Adrenal gland (tissue), 5 donors: ENCODE measurements around the gene SCO2.

Experiments used
- POLR2A ChIP-seq, 2 donors: fragments of 450-650 bp; IDR thresholded peaks; one replicate each; pipeline ENCODE4 v1.6.1; 2017; ENCODE audit warnings: antibody characterized with exemption in 2 of 2, mild to moderate bottlenecking in 2 of 2, moderate library complexity in 1 of 2
- TF ChIP-seq, protein P1 (sequence below), 6 experiments: fragments of 450-650 bp in 4 of 6; fragments of 200-600 bp in 2 of 6; sonication (generic) in 1 of 6; IDR thresholded peaks; 1 replicate in 5 of 6; 2 replicates in 1 of 6; pipeline versions ENCODE4 v1.5.1 to v1.8.0; 2016 to 2021; ENCODE audit warnings: antibody characterized with exemption in 6 of 6, mild to moderate bottlenecking in 2 of 6, moderate library complexity in 1 of 6
- donor health status: DM: no; HTN: no; CAD: no.

DNA sequence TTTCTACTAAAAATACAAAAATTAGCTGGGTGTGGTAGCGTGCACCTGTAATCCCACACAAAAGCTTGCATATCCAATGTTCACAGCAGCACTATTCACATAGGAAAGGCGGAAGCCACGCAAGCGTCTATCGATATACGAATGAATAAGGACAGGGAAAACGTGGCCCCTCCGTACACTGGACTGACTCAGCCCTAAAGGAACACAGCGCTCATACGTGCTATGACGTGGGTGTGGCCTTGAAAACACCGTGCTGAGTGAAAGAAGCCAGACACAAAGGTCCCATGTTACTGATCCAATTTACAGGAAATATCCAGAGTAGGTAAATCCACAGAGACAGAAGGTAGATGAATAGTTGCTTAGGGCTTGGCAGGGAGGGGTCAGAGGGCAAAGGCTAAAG lies 24.9 kb downstream of the SCO2 start:
- TF ChIP-seq, protein P1, sequence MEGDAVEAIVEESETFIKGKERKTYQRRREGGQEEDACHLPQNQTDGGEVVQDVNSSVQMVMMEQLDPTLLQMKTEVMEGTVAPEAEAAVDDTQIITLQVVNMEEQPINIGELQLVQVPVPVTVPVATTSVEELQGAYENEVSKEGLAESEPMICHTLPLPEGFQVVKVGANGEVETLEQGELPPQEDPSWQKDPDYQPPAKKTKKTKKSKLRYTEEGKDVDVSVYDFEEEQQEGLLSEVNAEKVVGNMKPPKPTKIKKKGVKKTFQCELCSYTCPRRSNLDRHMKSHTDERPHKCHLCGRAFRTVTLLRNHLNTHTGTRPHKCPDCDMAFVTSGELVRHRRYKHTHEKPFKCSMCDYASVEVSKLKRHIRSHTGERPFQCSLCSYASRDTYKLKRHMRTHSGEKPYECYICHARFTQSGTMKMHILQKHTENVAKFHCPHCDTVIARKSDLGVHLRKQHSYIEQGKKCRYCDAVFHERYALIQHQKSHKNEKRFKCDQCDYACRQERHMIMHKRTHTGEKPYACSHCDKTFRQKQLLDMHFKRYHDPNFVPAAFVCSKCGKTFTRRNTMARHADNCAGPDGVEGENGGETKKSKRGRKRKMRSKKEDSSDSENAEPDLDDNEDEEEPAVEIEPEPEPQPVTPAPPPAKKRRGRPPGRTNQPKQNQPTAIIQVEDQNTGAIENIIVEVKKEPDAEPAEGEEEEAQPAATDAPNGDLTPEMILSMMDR (IDR thresholded peaks at IDR 0.05), result no peak
- no peak for TF ChIP-seq POLR2A (IDR thresholded peaks at IDR 0.05)
